GM19395 (cell line): Measurements from ENCODE around the gene SRMS.

Experiments used
- ATAC-seq: cut with Tn5 transposase; IDR thresholded peaks from one replicate; pipeline ENCODE4 v1.9.1; 2021; ENCODE audit warnings: mild to moderate bottlenecking, moderate library complexity; ENCODE audit not compliant: unreplicated experiment

SRMS gene

GRCh38 chr20:63504642-63505041 is 42.9 kb downstream of the SRMS start:
- no peak for ATAC-seq

- ATAC-seq: no peak
Measured at GRCh38 chr20:63503524-63503923, 44.0 kb downstream of the SRMS start.

- ATAC-seq: no peak
Measured at GRCh38 chr20:63502671-63503172, 44.8 kb downstream of the SRMS start.

- no peak for ATAC-seq
Measured at GRCh38 chr20:63501818-63502670, 45.5 kb downstream of the SRMS start.

GRCh38 chr20:63500902-63501817 is 46.4 kb downstream of the SRMS start:
- no peak for ATAC-seq

- ATAC-seq: no peak
Measured at GRCh38 chr20:63500151-63500901, 47.2 kb downstream of the SRMS start.

GRCh38 chr20:63499338-63499969 is 48.1 kb downstream of the SRMS start:
- ATAC-seq: no peak

GRCh38 chr20:63498960-63499337 is 48.6 kb downstream of the SRMS start, which contains the start of gene EEF1A2:
Gene EEF1A2, minus strand, starts transcription at chr20:63499083. Its CDS starts 1,320 bp downstream, at chr20:63497763.
- no peak for ATAC-seq

- ATAC-seq: no peak
Measured at GRCh38 chr20:63497946-63498935, 49.3 kb downstream of the SRMS start.

- no peak for ATAC-seq
Measured at GRCh38 chr20:63497138-63497945, 50.2 kb downstream of the SRMS start.

GRCh38 chr20:63496596-63497120 is 50.9 kb downstream of the SRMS start:
- ATAC-seq: no peak

GRCh38 chr20:63495741-63496595 is 51.6 kb downstream of the SRMS start:
- ATAC-seq: no peak

GRCh38 chr20:63495167-63495720 is 52.3 kb downstream of the SRMS start:
- no peak for ATAC-seq

- no peak for ATAC-seq
Measured at GRCh38 chr20:63494420-63495166, 53.0 kb downstream of the SRMS start.

- ATAC-seq: no peak
Measured at GRCh38 chr20:63494084-63494419, 53.5 kb downstream of the SRMS start.

- ATAC-seq: no peak
Measured at GRCh38 chr20:63493563-63494020, 54.0 kb downstream of the SRMS start.
